Measurements from ENCODE around the gene PELO. TPM values are rescaled to one million over a fixed set of nuclear protein-coding genes. Genes with fewer than 3 reads are reported as not detected.
A peak's percentile ranks its signal among the peaks of the same experiment; 100 is the strongest.

The PELO gene
- total RNA-seq, 5 donors from 2014 or later (not counting 1 experiment from before 2014, with no cell fraction given) = 7.3 to 18.2 (median 13.8) TPM

DNA sequence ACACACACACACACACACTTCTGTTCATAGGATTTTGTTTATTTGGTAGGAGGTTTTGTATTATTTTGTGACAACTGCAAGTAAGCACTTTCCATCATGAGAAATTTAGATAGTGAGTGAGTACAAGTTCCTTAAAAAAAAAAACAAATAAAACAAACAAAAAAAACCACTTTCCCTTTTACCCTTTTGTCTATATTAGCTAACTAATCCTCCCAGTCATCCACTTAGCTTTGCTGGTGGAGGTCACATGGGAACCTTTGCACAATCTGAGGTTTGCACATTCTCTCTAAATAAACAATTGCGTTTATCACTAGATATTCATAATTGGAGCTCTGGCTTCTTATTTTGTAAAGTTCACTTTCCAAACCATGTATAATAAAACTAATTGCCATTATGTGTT lies 6.8 kb downstream of the PELO start:
- H3K36me3 Mint-ChIP-seq = no peaks in the 10 kb centered on the region
- H3K27ac Mint-ChIP-seq = no peak overlapping the region
- H3K27me3 Mint-ChIP-seq = no peaks in the 10 kb centered on the region
- Histone ChIP-seq H3K27ac (ENCODE audit: low read length) (no peak overlapping the region), H3K4me3 (ENCODE audit: control insufficient read depth in 1 of 2, extremely low read depth in 1 of 2, low read length in 1 of 2) (no peak overlapping the region), H3K9me3 (no peaks in the 10 kb centered on the region), H3K27me3 (replicated peaks in 1 of 2; ENCODE audit: control insufficient read depth in 2 of 2, extremely low read depth in 1 of 2, insufficient read depth in 2 of 2, low read length in 1 of 2) (no peaks in the 10 kb centered on the region), H3K36me3 (ENCODE audit: control insufficient read depth in 2 of 2, extremely low read depth in 1 of 2, insufficient read depth in 1 of 2, low read length in 1 of 2) (no peaks in the 10 kb centered on the region), H3K4me1 (ENCODE audit: control insufficient read depth in 1 of 2, extremely low read depth in 1 of 2, insufficient read depth in 2 of 2, low read length in 2 of 2) (peaks cover 7 to 15% of the 10 kb centered on the region in 2 experiments)
- ChIA-PET POLR2A (no interaction called here), CTCF (no interaction called here)
- DNase-seq = no peak
- ATAC-seq (replicated peaks in 1 of 4) = no peak
- no peaks in the 10 kb centered on the region for H3K9me3 Mint-ChIP-seq
- H3K4me1 Mint-ChIP-seq = peaks cover 20 to 40% (median 24%) of the 10 kb centered on the region in 3 donors
- H3K4me3 Mint-ChIP-seq = no peak overlapping the region
- WGBS (ENCODE audit: insufficient coverage) = no CpG with 5 or more reads among the region's 1 CpG

DNA sequence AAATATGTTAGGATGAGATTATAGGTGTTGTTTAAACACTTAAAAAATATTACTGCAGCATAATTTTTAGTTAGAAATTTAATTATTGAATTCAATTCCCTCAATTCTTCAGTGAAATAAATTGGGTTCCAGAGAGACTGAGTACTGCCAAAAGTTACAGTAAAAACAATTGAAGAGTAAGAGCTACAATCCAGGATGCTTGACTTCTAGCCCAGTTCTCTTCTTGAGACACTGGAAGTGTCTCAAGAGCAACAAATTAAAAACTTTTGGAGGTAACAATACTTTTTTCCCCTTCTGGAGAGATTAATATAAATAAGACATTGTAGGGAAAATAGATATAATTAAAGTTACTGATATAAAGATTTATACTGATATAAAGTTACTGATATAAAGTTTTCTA lies 8.3 kb downstream of the PELO start:
- no peaks in the 10 kb centered on the region for H3K27me3 Mint-ChIP-seq
- H3K4me3 ChIP-seq (ENCODE audit: control insufficient read depth in 1 of 2, extremely low read depth in 1 of 2, low read length in 1 of 2) = no peak overlapping the region
- ATAC-seq (replicated peaks in 1 of 4) (no peak), DNase-seq (no peak)
- H3K36me3 ChIP-seq (ENCODE audit: control insufficient read depth in 2 of 2, extremely low read depth in 1 of 2, insufficient read depth in 1 of 2, low read length in 1 of 2) = no peaks in the 10 kb centered on the region
- no peaks in the 10 kb centered on the region for H3K27me3 ChIP-seq (replicated peaks in 1 of 2; ENCODE audit: control insufficient read depth in 2 of 2, extremely low read depth in 1 of 2, insufficient read depth in 2 of 2, low read length in 1 of 2)
- H3K4me1 ChIP-seq (ENCODE audit: control insufficient read depth in 1 of 2, extremely low read depth in 1 of 2, insufficient read depth in 2 of 2, low read length in 2 of 2) = peaks cover 16 to 24% of the 10 kb centered on the region in 2 experiments
- ChIA-PET POLR2A (interaction anchor here in 1 of 2 donors (1.1 kb wide), 1 partner anchor 69 kb away, joined by 3 read pairs; no protein-coding TSS in a partner anchor), CTCF (interaction anchor here (0.6 to 1.6 kb wide), 6 partner anchors 9 to 680 kb away, joined by 3 to 4 read pairs (median 3); partner anchors contain the start of genes ITGA1 (in 1 of the 2) and PELO (in 1 of the 2))
- H3K36me3 Mint-ChIP-seq = peaks cover 3% of the 10 kb centered on the region
- H3K27ac Mint-ChIP-seq = no peak overlapping the region
- H3K9me3 ChIP-seq = no peaks in the 10 kb centered on the region
- peaks cover 30 to 41% (median 39%) of the 10 kb centered on the region in 3 donors for H3K4me1 Mint-ChIP-seq
- H3K9me3 Mint-ChIP-seq = no peaks in the 10 kb centered on the region
- no peak overlapping the region for H3K27ac ChIP-seq (ENCODE audit: low read length)
- H3K4me3 Mint-ChIP-seq = no peak overlapping the region

DNA sequence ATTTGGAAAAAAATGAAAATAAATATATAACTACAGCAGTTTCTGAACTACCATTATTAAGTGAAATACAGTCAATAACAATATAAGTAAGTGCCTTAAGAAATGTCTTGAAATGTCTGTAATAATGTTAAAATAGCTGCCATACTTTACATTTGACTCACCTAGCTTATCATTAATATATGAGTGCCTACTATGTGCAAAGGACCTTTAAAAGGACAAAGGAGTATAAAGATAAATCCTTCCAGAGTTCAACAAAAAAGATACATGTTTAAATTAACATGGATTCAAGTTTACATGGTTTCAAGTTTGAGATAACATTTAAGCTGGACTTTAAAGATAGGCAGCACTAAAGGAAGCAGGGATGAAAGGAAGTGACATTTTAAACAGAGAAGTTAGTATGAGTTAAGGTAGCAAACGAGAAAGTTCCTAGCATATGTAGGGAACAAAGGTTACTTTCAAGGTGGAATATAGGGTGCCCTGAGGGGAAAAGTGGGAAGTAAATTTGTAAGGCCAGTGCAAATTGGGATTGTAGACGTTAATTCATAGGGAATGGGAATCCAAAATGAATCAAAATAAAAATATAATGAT lies 8.9 kb downstream of the PELO start:
- Mint-ChIP-seq H3K36me3 (peaks cover 7% of the 10 kb centered on the region), H3K27me3 (no peaks in the 10 kb centered on the region), H3K9me3 (no peaks in the 10 kb centered on the region), H3K4me3 (no peak overlapping the region), H3K4me1 (peaks cover 36 to 45% (median 45%) of the 10 kb centered on the region in 3 donors), H3K27ac (peak overlapping the region in 1 of 2 donors; percentile 1)
- WGBS (ENCODE audit: insufficient coverage) = no CpG with 5 or more reads among the region's 2 CpGs
- Histone ChIP-seq H3K36me3 (ENCODE audit: control insufficient read depth in 2 of 2, extremely low read depth in 1 of 2, insufficient read depth in 1 of 2, low read length in 1 of 2) (no peaks in the 10 kb centered on the region), H3K27me3 (replicated peaks in 1 of 2; ENCODE audit: control insufficient read depth in 2 of 2, extremely low read depth in 1 of 2, insufficient read depth in 2 of 2, low read length in 1 of 2) (no peaks in the 10 kb centered on the region), H3K4me3 (ENCODE audit: control insufficient read depth in 1 of 2, extremely low read depth in 1 of 2, low read length in 1 of 2) (no peak overlapping the region), H3K9me3 (no peaks in the 10 kb centered on the region), H3K4me1 (ENCODE audit: control insufficient read depth in 1 of 2, extremely low read depth in 1 of 2, insufficient read depth in 2 of 2, low read length in 2 of 2) (peaks cover 22 to 30% of the 10 kb centered on the region in 2 experiments), H3K27ac (ENCODE audit: low read length) (no peak overlapping the region)
- ATAC-seq (replicated peaks in 1 of 4) = no peak
- POLR2A ChIA-PET = no interaction called here
- CTCF ChIA-PET = interaction anchor here (0.6 to 1.6 kb wide), 6 partner anchors 11 to 679 kb away, joined by 3 to 4 read pairs (median 3); no protein-coding TSS in a partner anchor
- DNase-seq = no peak

DNA sequence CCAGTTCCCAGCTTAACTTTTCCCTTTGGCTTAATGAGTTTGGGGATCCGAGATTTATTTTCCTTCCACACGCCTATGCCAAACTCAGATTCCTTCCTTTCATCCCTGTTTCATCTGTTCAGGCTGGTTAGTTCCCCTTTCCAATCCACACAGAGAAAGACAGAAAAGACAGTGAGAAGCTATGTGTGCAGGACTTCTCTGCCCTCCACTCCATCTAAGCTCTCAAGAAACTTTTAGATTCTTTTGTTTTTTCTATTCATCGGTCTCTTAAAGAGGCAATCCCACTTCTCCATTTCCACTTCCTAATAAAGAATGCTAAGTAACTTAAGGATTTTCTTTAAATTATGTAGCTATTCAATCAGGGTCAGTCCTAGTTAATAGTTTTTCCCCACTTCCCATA lies 11.2 kb downstream of the PELO start:
- 100% methylated on average over 1 of the region's 3 CpGs for WGBS (ENCODE audit: insufficient coverage)
- H3K27me3 ChIP-seq (replicated peaks in 1 of 2; ENCODE audit: control insufficient read depth in 2 of 2, extremely low read depth in 1 of 2, insufficient read depth in 2 of 2, low read length in 1 of 2) = no peaks in the 10 kb centered on the region

DNA sequence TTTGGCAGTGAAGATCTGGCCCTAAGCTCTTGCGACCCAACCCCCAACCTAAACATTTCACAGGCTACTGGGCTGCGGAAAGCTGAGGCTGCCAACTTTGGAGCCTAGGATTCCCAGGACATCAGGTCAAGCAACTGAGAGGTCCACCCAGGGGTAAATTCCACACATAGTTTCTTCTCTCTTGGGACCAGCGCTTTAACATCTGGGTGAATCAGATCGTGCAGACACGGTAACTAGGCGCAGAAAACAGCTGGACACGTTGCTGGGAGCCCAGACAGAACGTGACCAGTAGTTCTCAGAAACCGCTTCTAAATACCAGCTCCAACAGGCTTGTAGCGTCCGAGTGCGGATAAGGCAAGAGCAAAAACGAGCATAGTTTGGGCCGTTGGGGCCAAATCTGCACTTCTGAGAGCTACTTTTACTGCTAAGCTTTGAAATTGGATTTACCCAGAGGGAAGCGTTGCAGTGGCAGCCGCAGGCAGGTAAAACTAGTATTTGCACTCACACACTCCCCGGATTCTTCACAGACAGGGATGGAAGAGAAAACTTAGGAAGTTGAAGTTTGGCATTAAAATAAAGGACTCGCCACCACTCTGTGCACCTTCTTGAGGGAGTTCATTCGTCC lies 11.8 kb downstream of the PELO start:
- DNase-seq = peak in 2 of 35 experiments; percentile 0 to 3
- CTCF ChIA-PET = interaction anchor here (0.6 to 1.8 kb wide), 17 partner anchors 9 to 1836 kb away, joined by 3 to 13 read pairs (median 4); partner anchors contain the start of genes ITGA1 (in 2 of the 2), PELO (in 2 of the 2) and MOCS2 (in 1 of the 2)

More for the DNA sequence above, 11.2 kb downstream of the PELO start:
- CTCF ChIA-PET = interaction anchor here (0.6 to 1.8 kb wide), 17 partner anchors 9 to 1836 kb away, joined by 3 to 13 read pairs (median 4); partner anchors contain the start of genes ITGA1 (in 2 of the 2), PELO (in 2 of the 2) and MOCS2 (in 1 of the 2)
- ATAC-seq (replicated peaks in 1 of 4) (no peak), DNase-seq (peak in 1 of 35 experiments; percentile 12)
- Histone ChIP-seq H3K4me3 (ENCODE audit: control insufficient read depth in 1 of 2, extremely low read depth in 1 of 2, low read length in 1 of 2) (peak overlapping the region; percentile 68 to 99), H3K9me3 (no peaks in the 10 kb centered on the region), H3K27ac (ENCODE audit: low read length) (peak overlapping the region; percentile 75), H3K4me1 (ENCODE audit: control insufficient read depth in 1 of 2, extremely low read depth in 1 of 2, insufficient read depth in 2 of 2, low read length in 2 of 2) (peaks cover 23 to 45% of the 10 kb centered on the region in 2 experiments), H3K36me3 (ENCODE audit: control insufficient read depth in 2 of 2, extremely low read depth in 1 of 2, insufficient read depth in 1 of 2, low read length in 1 of 2) (no peaks in the 10 kb centered on the region)
- H3K9me3 Mint-ChIP-seq = no peaks in the 10 kb centered on the region
- peaks cover 54 to 63% (median 62%) of the 10 kb centered on the region in 3 donors for H3K4me1 Mint-ChIP-seq
- POLR2A ChIA-PET = interaction anchor here (0.5 to 1.4 kb wide), 8 partner anchors 9 to 208 kb away, joined by 3 to 5 read pairs (median 3); partner anchors contain the start of genes ITGA1 (in 1 of the 2) and PELO (in 1 of the 2)
- peak overlapping the region; percentile 95 to 99 (median 98) for H3K4me3 Mint-ChIP-seq
- H3K36me3 Mint-ChIP-seq = peaks cover 7% of the 10 kb centered on the region
- peak overlapping the region; percentile 88 to 93 for H3K27ac Mint-ChIP-seq
- H3K27me3 Mint-ChIP-seq = no peaks in the 10 kb centered on the region

DNA sequence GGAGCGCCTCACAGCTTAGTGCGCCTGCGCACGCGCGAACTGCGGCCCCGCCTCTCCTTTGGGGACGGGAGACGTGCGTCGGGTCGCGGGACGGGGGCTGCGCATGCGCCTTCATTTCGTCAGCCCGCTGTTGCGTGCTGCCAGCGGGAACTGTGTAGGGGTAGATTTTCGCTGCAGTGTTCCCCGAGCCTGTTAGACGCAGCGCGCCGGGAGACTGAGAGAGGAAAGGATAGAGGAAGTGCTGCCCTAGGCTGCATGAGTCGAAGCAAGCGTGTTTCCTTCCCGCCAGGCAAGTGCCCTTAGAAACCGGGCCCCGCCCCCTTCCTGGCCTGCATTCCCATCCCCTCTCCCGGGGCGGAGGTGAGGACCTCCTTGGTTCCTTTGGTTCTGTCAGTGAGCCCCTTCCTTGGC lies 12.3 kb downstream of the PELO start:
- Histone ChIP-seq H3K27me3 (replicated peaks in 1 of 2; ENCODE audit: control insufficient read depth in 2 of 2, extremely low read depth in 1 of 2, insufficient read depth in 2 of 2, low read length in 1 of 2) (no peaks in the 10 kb centered on the region), H3K36me3 (ENCODE audit: control insufficient read depth in 2 of 2, extremely low read depth in 1 of 2, insufficient read depth in 1 of 2, low read length in 1 of 2) (no peaks in the 10 kb centered on the region), H3K27ac (ENCODE audit: low read length) (peak overlapping the region; percentile 75), H3K9me3 (no peaks in the 10 kb centered on the region), H3K4me1 (ENCODE audit: control insufficient read depth in 1 of 2, extremely low read depth in 1 of 2, insufficient read depth in 2 of 2, low read length in 2 of 2) (peaks cover 23 to 45% of the 10 kb centered on the region in 2 experiments), H3K4me3 (ENCODE audit: control insufficient read depth in 1 of 2, extremely low read depth in 1 of 2, low read length in 1 of 2) (peak overlapping the region; percentile 68 to 99)
- DNase-seq = peak; percentile 86 to 97 (median 92)
- Mint-ChIP-seq H3K4me3 (peak overlapping the region; percentile 95 to 99 (median 98)), H3K27me3 (no peaks in the 10 kb centered on the region), H3K4me1 (peaks cover 62 to 72% (median 70%) of the 10 kb centered on the region in 3 donors), H3K36me3 (peaks cover 15% of the 10 kb centered on the region), H3K9me3 (no peaks in the 10 kb centered on the region), H3K27ac (peak overlapping the region; percentile 88 to 93)
- under 1% methylated on average over 31 of the region's 34 CpGs for WGBS (ENCODE audit: insufficient coverage)
- peak; percentile 88 to 92 (median 90) for ATAC-seq (replicated peaks in 1 of 4)
- POLR2A ChIA-PET = interaction anchor here (0.6 to 1.3 kb wide), 7 partner anchors 10 to 73 kb away, joined by 3 to 5 read pairs (median 3); partner anchors contain the start of genes ITGA1 (in 1 of the 2) and PELO (in 1 of the 2)
- CTCF ChIA-PET = interaction anchor here (0.6 to 1.8 kb wide), 15 partner anchors 8 to 1837 kb away, joined by 3 to 13 read pairs (median 4); partner anchors contain the start of genes ITGA1 (in 2 of the 2), PELO (in 2 of the 2) and MOCS2 (in 1 of the 2)

More for the DNA sequence above, 11.8 kb downstream of the PELO start:
- ATAC-seq (replicated peaks in 1 of 4) = peak; percentile 41 to 49 (median 48)
- Histone ChIP-seq H3K36me3 (ENCODE audit: control insufficient read depth in 2 of 2, extremely low read depth in 1 of 2, insufficient read depth in 1 of 2, low read length in 1 of 2) (no peaks in the 10 kb centered on the region), H3K9me3 (no peaks in the 10 kb centered on the region), H3K27me3 (replicated peaks in 1 of 2; ENCODE audit: control insufficient read depth in 2 of 2, extremely low read depth in 1 of 2, insufficient read depth in 2 of 2, low read length in 1 of 2) (no peaks in the 10 kb centered on the region), H3K27ac (ENCODE audit: low read length) (peak overlapping the region; percentile 75), H3K4me3 (ENCODE audit: control insufficient read depth in 1 of 2, extremely low read depth in 1 of 2, low read length in 1 of 2) (peak overlapping the region; percentile 68 to 99), H3K4me1 (ENCODE audit: control insufficient read depth in 1 of 2, extremely low read depth in 1 of 2, insufficient read depth in 2 of 2, low read length in 2 of 2) (peaks cover 23 to 45% of the 10 kb centered on the region in 2 experiments)
- H3K4me3 Mint-ChIP-seq = peak overlapping the region; percentile 95 to 99 (median 98)
- H3K9me3 Mint-ChIP-seq = no peaks in the 10 kb centered on the region
- POLR2A ChIA-PET = interaction anchor here (0.5 to 1.4 kb wide), 10 partner anchors 9 to 209 kb away, joined by 3 to 5 read pairs (median 3); partner anchors contain the start of genes ITGA1 (in 1 of the 2) and PELO (in 1 of the 2)
- peaks cover 58 to 68% (median 68%) of the 10 kb centered on the region in 3 donors for H3K4me1 Mint-ChIP-seq
- WGBS (ENCODE audit: insufficient coverage) = under 1% methylated on average over 17 of the region's 19 CpGs
- no peaks in the 10 kb centered on the region for H3K27me3 Mint-ChIP-seq
- H3K36me3 Mint-ChIP-seq = peaks cover 12% of the 10 kb centered on the region
- H3K27ac Mint-ChIP-seq = peak overlapping the region; percentile 88 to 93

All from T-cell (primary cell).